Stomach (tissue), 9 donors: ENCODE data around the gene MCM3AP. TPM values are rescaled to one million over a fixed set of nuclear protein-coding genes. Genes with fewer than 3 reads are reported as not detected.

Experiments
- DNase-seq, 2 donors: peaks; one replicate each; pipeline versions ENCODE4 v3.0.0 to v3.0.0-alpha.2; 2013 to 2019
- H3K27ac ChIP-seq, 5 donors: fragments of 200-600 bp in 4 of 5; sonication (generic) in 4 of 5; one replicate each; pipeline ENCODE4 v1.5.1; 2013 to 2019; ENCODE audit warnings: mild to moderate bottlenecking in 1 of 5, moderate library complexity in 1 of 5
- H3K27me3 ChIP-seq, 3 donors: fragments of 200-600 bp; sonication (generic); one replicate each; pipeline ENCODE4 v1.5.1; 2017 to 2019; ENCODE audit warnings: mixed run types in 1 of 3
- H3K36me3 ChIP-seq, 4 donors: fragments of 200-600 bp; sonication (generic); 1 replicate in 3 of 4; 2 replicates in 1 of 4; pipeline ENCODE4 v1.5.1; 2016 to 2019
- H3K4me1 ChIP-seq, 4 donors: fragments of 200-600 bp; sonication (generic); one replicate each; pipeline ENCODE4 v1.5.1; 2016 to 2019
- H3K4me3 ChIP-seq, 4 donors: fragments of 200-600 bp; sonication (generic) in 3 of 4; one replicate each; pipeline ENCODE4 v1.5.1; 2016 to 2019; ENCODE audit warnings: mild to moderate bottlenecking in 1 of 4
- H3K9me3 ChIP-seq, 4 donors: fragments of 200-600 bp; sonication (generic); one replicate each; pipeline ENCODE4 v1.5.1; 2016 to 2019
- EP300 ChIP-seq: sonication (generic); formaldehyde crosslinking; IDR thresholded peaks from one replicate; pipeline ENCODE4 v1.6.1; 2017; ENCODE audit warnings: antibody characterized with exemption
- POLR2A ChIP-seq, 4 donors: fragments of 450-650 bp; IDR thresholded peaks; one replicate each; pipeline ENCODE4 v1.6.1; 2016; ENCODE audit warnings: antibody characterized with exemption in 4 of 4, control low read depth in 2 of 4, mild to moderate bottlenecking in 1 of 4, moderate library complexity in 1 of 4
- POLR2AphosphoS5 ChIP-seq, 3 donors: sonication (generic); formaldehyde crosslinking; IDR thresholded peaks; one replicate each; pipeline ENCODE4 v1.6.1; 2016; ENCODE audit warnings: antibody characterized with exemption in 3 of 3
- WGBS, 5 donors: extraction: QIAGEN DNeasy Blood & Tissue Kit in 3 of 5; methylation state at CpG; one replicate each; pipeline versions ENCODE4 v1.1.5 to v1.1.7; 2013 to 2018; 5-methylcytosine and 5-hydroxymethylcytosine counted together
- intact Hi-C: fragments of 100-400 bp; cut with DNase I; formaldehyde crosslinking; loops from one replicate; pipeline ENCODE4 v1.15.1; 2023; ENCODE audit warnings: low total_unique reads
- polyA plus RNA-seq, 3 donors: library from polyadenylated mRNA; stranded (reverse); fragments of 200-250 nt; gene quantifications; one replicate each; pipeline ENCODE4 v1.2.3, GENCODE V29; 2013
- total RNA-seq, 5 donors: library from RNA; depleted of rRNA; stranded (reverse); fragments of >200 nt; gene quantifications; one replicate each; pipeline versions ENCODE4 v1.1.0 to v1.2.3, GENCODE V29; 2014 to 2016
- TF ChIP-seq, protein P1 (sequence below), 7 experiments: fragments of 450-650 bp in 4 of 7; fragments of 200-600 bp in 3 of 7; sonication (generic) in 3 of 7; IDR thresholded peaks; one replicate each; pipeline ENCODE4 v1.5.1; 2016 to 2019; ENCODE audit warnings: antibody characterized with exemption in 7 of 7, control low read depth in 2 of 7, mild to moderate bottlenecking in 1 of 7
- donor health status: healthy with polysubstance abuse.
- donor health status: Bipolar disorder and iron deficiency.
- donor health status: healthy.

MCM3AP gene
- total and polyA plus RNA-seq, 8 donors, result 18.9 to 555 (median 57.4) TPM

DNA sequence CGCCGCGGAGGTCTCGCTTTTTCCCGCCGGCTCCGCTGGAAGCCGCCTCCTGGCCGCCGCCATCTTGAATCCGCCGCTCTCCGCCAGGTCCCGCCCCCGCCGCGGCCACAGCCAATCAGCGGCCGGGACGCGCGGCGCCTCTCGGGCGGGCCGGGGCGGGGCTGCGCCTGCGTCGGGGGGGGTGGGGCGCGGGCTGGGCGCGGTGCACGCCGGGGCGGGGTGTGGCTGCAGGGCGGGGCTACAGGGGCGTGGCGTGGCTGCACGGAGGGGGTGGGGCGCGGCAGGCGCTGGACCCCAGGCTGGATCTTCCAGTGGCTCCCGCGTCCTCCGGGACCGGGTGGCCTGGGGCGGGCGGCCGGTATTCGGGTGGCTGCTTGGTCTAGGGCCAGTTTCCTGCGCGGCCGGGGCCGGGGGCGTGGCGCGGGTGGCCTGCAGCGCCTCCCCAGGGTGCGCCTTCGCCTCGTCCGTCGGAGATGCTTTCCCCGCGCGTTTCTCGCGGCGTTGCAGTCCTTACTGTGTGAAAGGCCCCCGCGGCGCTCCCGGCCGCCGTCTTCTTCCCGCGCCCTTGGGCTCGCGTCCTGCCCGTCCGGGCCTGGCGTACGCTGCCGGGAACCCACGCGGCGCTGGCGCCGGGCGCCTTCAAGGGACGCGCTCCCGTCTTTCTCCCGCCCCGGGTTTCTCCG lies 39.1 kb upstream of the MCM3AP start:
- WGBS, 5 donors, result 0 to 1% (median 0%) methylated on average over 12 to 95 of the region's 98 CpGs
- TF ChIP-seq EP300 (no peak), POLR2AphosphoS5 (IDR thresholded peaks at IDR 0.05) (peak in 2 of 3 donors; percentile 15 to 18), POLR2A (IDR thresholded peaks at IDR 0.05) (peak in 1 of 4 donors; percentile 16)
- TF ChIP-seq, protein P1, sequence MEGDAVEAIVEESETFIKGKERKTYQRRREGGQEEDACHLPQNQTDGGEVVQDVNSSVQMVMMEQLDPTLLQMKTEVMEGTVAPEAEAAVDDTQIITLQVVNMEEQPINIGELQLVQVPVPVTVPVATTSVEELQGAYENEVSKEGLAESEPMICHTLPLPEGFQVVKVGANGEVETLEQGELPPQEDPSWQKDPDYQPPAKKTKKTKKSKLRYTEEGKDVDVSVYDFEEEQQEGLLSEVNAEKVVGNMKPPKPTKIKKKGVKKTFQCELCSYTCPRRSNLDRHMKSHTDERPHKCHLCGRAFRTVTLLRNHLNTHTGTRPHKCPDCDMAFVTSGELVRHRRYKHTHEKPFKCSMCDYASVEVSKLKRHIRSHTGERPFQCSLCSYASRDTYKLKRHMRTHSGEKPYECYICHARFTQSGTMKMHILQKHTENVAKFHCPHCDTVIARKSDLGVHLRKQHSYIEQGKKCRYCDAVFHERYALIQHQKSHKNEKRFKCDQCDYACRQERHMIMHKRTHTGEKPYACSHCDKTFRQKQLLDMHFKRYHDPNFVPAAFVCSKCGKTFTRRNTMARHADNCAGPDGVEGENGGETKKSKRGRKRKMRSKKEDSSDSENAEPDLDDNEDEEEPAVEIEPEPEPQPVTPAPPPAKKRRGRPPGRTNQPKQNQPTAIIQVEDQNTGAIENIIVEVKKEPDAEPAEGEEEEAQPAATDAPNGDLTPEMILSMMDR (IDR thresholded peaks at IDR 0.05), result no peak
- peaks cover 21 to 55% (median 40%) of the 10 kb centered on the region in 4 donors for H3K4me1 ChIP-seq
- intact Hi-C loops, result no loop called here
- no peaks in the 10 kb centered on the region for H3K9me3 ChIP-seq
- peaks cover 8 to 24% (median 21%) of the 10 kb centered on the region in 4 donors for H3K36me3 ChIP-seq
- H3K27ac ChIP-seq, result peak overlapping the region; percentile 98 to 100 (median 99)
- no peaks in the 10 kb centered on the region for H3K27me3 ChIP-seq
- peak; percentile 90 to 96 for DNase-seq
- peak overlapping the region; percentile 97 to 99 (median 98) for H3K4me3 ChIP-seq

DNA sequence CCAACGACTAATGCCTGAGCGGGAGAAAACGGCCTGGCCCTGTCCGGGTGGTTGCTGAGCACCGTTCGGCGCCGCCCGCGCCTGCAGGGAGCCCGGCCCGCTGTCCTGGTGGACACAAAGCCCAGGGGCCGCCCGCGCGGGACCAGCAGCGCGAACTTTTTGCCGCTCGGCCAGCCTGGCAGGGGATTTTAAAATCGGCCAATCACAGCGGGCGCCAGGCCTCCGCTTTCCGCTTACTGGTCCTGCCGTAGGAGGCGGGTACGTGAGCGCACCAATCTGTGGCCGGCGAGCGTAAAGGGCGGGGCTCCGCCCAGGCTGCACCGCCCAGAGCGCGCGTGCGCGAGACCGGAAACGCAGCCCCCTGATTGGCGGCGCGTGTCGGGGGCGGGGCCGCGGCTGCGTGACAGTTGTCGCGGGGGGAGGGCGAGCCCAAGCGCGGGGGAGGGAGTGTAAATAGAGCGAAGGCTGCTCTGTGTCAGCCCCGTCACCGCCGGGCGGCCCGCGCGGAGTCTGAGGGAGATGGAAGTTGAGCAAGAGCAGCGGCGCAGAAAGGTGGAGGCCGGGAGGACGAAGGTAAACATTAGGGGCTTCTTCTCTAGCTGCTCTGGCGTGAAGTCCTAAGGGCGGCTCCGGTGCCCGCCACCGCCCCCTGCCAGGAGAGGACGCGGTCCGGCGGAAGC lies 38.4 kb upstream of the MCM3AP start, which contains the start of the genes C21orf58 and PCNT:
Gene C21orf58, minus strand, starts transcription at position 161 of the 680 bp plus-strand sequence. CDS start 1,132 bp downstream, outside the sequence.
Gene PCNT, plus strand, starts transcription at position 447 of the 680 bp plus-strand sequence. Its CDS starts 73 bp downstream, at position 520.
- peak; percentile 98 to 99 for DNase-seq
- Histone ChIP-seq H3K4me3 (peak within 1 kb of the TSS; percentile 97 to 99 (median 98)), H3K27ac (peak within 1 kb of the TSS; percentile 98 to 100 (median 99)), H3K27me3 (no peaks in the 10 kb centered on the region), H3K4me1 (peaks cover 21 to 57% (median 40%) of the 10 kb centered on the region in 4 donors), H3K9me3 (no peaks in the 10 kb centered on the region), H3K36me3 (peaks cover 8 to 17% (median 15%) of the 10 kb centered on the region in 4 donors)
- intact Hi-C loops, result no loop called here
- TF ChIP-seq EP300 (no peak), POLR2A (IDR thresholded peaks at IDR 0.05) (no peak), POLR2AphosphoS5 (IDR thresholded peaks at IDR 0.05) (peak in 2 of 3 donors; percentile 55 to 66)
- WGBS, 5 donors, result 0 to 1% (median 0%) methylated on average over 30 to 76 of the region's 76 CpGs

DNA sequence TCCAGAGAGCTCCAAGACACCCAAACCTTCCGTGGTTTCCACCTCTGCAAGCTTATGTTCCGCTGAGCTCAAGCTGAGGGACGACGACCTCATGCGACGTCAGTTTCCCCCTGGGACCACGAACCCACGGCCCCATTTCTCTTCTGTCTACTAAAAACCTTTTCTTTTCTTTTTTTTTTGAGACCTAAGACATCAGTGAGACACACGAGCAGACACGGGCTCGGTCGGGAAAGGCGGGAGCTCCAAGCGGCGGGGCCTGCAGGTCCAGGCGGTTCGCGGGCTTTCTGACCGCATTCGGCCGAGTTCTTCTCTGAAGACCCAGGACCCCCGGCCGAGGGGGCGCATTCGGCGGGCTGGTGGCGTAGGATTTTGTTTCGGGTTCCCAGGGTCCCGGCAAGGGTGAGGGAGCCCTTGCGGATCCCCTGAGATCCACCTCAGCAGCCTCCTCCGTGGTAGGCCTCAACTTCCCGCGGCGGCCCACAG lies 37.9 kb upstream of the MCM3AP start:
- H3K27ac ChIP-seq, result peak overlapping the region in 4 of 5 donors; percentile 99 to 100 (median 99)

DNA sequence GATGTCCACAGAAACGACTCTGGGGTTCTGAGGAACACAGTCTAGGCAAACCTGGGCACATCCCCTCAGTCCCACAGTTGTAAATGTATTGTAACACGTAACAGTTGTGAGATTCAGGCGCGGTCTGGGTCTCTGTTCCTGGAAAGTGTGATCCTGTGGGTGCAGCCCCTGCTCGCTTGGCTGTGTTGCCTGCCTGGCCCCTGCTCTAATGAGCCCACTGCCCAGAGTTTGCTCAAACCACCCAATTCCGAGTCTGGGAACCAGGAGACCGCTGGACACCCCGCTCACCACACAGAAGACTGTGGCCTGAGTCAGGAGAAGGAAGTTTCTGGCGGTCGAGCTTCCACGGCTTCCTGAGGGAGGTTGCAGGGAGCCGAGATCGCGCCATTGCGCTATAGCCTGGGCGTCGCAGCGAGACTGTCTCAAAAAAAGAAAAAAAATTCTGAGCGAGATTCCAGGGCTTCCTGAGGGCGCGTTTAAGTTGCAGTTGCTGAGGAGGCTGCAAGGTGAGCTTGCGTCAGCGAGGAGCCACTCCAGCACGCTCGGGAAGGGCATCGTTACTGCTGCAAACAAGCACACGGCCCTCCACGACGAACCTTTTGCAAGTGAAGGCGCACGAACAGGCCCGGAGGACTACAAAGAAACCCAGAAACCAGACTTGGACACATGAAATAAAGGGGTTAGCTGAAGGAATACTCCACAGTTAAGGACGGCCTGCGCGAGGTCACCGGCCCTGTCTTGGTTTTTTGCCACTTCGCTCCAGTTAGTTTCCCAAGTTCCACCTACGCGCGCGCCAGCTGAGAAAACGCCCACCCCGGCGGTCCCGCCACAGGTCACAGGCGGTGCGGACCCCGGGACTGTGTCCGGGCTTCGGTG lies 37.2 kb upstream of the MCM3AP start:
- no peak for TF ChIP-seq EP300
- peak overlapping the region in 3 of 5 donors; percentile 99 to 100 (median 99) for H3K27ac ChIP-seq
- H3K27me3 ChIP-seq, result no peaks in the 10 kb centered on the region
- H3K4me1 ChIP-seq, result peaks cover 21 to 64% (median 40%) of the 10 kb centered on the region in 4 donors
- WGBS, 5 donors, result 3 to 4% (median 4%) methylated on average over 47 to 50 of the region's 50 CpGs
- peak in 1 of 2 donors; percentile 45 for DNase-seq
- peak overlapping the region; percentile 97 to 99 (median 98) for H3K4me3 ChIP-seq
- H3K9me3 ChIP-seq, result no peaks in the 10 kb centered on the region
- intact Hi-C loops, result no loop called here
- peaks cover 2 to 6% (median 5%) of the 10 kb centered on the region in 4 donors for H3K36me3 ChIP-seq

More for the DNA sequence above, 37.9 kb upstream of the MCM3AP start:
- no peak for DNase-seq
- Histone ChIP-seq H3K4me1 (peaks cover 21 to 58% (median 40%) of the 10 kb centered on the region in 4 donors), H3K36me3 (peaks cover 8 to 12% (median 10%) of the 10 kb centered on the region in 4 donors), H3K9me3 (no peaks in the 10 kb centered on the region), H3K4me3 (peak overlapping the region; percentile 97 to 99 (median 98)), H3K27me3 (no peaks in the 10 kb centered on the region)
- intact Hi-C loops, result no loop called here
- WGBS, 5 donors, result 0 to 1% (median 0%) methylated on average over 22 to 34 of the region's 34 CpGs
- TF ChIP-seq POLR2AphosphoS5 (IDR thresholded peaks at IDR 0.05) (no peak), EP300 (no peak), POLR2A (IDR thresholded peaks at IDR 0.05) (no peak)
- TF ChIP-seq, protein P1 (IDR thresholded peaks at IDR 0.05), result no peak
